GM21360 (cell line): Measurements from ENCODE around the gene CCDC191.
A peak's percentile ranks its signal among the peaks of the same experiment; 100 is the strongest.

ENCODE experiments used
- ATAC-seq: cut with Tn5 transposase; IDR thresholded peaks from one replicate; pipeline ENCODE4 v1.9.1; 2021; ENCODE audit warnings: mild to moderate bottlenecking, moderate library complexity; ENCODE audit not compliant: unreplicated experiment

CCDC191 gene

GRCh38 chr3:114060906-114061655 lies 4.8 kb upstream of the CCDC191 start:
- ATAC-seq: no peak

DNA sequence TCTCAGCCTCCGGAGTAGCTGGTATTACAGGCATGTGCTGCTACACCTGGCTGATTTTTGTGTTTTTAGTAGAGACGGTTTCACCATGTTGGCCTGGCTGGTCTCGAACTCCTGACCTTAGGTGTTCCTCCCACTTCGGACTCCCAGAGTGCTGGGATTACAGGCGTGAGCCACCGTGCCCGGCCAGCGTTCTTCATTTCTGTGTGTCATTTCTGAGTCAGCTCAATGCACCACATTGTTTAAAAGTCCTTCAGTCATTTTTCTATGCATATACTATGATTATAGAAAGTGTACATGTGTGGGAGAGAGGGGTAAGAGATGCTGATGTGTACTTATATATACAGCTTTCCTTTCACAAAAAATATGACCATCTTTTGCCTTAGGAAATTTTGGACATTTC lies 2.3 kb upstream of the CCDC191 start:
- no peak for ATAC-seq

DNA sequence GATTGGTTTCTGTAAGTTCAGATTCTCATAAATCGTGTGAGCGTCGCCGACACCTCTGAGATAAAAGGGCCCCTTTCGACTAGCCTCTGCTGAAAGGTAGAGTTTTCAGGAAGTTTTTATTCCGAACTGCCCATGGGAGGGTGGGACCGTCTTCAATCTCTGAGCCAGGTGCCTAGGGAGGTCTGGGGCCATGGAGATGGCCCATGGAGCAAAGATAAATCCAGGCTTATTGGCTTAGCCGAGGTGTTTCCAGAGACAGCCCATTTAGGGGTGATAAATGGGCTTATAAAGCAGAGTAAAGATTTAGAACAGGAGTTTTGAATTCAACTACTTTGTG lies 653 bp upstream of the CCDC191 start:
- ATAC-seq: peak; percentile 8

DNA sequence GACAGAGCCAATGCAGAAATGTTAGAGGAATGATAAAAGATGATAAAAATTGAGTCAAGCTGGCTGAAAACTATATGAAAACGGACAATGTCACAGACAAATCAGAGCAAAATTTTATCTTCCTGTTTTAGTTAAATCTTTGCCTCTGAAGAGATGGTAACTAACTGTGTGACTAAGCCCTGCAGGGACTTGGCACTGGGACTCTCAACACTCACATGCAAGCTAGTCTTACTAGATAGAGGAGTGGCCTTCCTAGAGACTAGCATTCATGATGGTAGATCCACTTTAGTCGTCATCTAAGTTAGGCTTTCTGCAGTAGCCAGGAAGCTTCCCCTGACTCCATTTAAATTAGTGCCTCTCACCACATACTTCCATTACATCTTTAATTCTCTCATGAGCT lies 4.1 kb downstream of the CCDC191 start:
- ATAC-seq: no peak

GRCh38 chr3:114043205-114043604 lies 13.1 kb downstream of the CCDC191 start:
- ATAC-seq: no peak

DNA sequence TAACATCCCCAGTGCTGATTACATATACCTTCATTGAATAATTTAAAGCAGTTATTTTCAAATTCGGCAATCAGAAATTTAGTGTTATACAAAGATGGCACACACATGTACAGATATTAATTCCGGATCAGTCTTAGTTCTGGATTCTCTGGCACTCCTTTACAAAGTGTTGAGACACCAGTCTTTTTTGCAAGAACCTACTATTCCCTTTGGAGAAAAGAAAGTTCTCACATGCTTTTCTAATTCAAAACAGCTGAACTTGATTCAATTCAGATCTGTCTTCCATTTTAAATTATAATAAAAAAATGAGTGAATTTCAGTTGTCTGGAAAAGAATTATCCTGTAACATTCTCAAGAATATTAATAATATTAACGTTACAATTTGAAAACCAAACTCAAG lies 20.4 kb downstream of the CCDC191 start:
- no peak for ATAC-seq

- ATAC-seq: no peak
These were observed 21.4 kb downstream of the CCDC191 start for GRCh38 chr3:114034787-114035545.

GRCh38 chr3:114034211-114034610 lies 22.1 kb downstream of the CCDC191 start:
- no peak for ATAC-seq

DNA sequence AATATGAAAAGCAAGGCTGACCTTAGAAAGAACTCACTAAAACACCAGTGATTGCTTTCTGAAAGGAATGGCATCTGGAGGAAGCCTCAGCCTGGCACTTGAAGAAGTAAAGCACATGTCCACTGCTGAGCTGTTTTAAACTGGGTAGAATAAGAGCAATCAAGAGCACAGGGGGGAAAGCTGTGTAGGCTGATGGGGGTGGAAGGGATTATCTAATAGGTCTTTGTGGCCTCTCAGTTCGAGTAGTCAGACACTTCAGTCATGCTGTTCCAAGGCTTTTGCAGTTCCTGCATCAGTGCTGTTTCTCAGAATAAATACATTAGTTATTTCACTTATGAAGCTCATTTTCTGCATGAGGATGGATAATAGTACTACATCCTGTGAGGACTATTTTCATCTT lies 22.6 kb downstream of the CCDC191 start:
- no peak for ATAC-seq

DNA sequence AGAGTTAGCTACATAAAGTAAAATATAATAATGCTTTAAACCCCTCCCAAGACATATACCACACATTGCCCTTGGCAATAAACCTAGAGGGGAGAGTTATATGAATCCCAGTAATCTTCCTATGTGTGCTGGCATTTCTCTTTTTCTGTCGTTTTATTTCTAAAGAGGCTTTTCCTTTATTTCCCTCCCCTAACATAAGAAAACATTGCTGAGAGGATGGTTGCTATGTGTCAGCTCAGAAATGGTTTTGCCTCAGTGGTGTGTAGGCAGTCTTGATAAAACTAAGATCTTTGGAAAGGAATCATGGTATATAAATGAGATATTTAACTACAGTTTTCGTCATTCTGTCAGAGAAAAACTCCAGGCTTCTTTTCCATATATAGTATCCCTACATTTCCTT lies 30.0 kb downstream of the CCDC191 start:
- no peak for ATAC-seq

DNA sequence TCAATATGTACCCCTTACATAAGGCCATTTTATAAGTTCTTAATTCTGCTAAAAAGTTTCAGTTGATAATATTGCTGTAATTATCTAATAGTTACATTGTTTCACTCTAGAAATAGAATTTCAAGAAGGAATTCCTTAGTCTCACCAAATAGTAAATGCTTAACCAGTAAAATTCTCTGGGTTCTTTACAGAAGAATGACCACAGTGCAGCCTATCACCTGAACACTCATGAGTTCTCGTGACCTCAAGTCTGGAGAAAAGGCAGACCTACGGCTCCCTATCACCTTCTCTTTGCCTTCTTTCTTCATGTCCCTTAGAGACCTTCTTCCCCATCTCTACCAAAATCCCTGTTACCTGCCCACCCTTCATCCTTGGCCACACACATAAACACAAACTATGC lies 30.9 kb downstream of the CCDC191 start:
- no peak for ATAC-seq

GRCh38 chr3:114022145-114022802 lies 34.1 kb downstream of the CCDC191 start:
- no peak for ATAC-seq

GRCh38 chr3:114020907-114021306 lies 35.4 kb downstream of the CCDC191 start:
- ATAC-seq: no peak

- no peak for ATAC-seq
These were observed 36.8 kb downstream of the CCDC191 start for GRCh38 chr3:114019486-114019885.

GRCh38 chr3:114014211-114014610 lies 42.1 kb downstream of the CCDC191 start:
- no peak for ATAC-seq

- no peak for ATAC-seq
These were observed 45.1 kb downstream of the CCDC191 start for GRCh38 chr3:114011059-114011797.

DNA sequence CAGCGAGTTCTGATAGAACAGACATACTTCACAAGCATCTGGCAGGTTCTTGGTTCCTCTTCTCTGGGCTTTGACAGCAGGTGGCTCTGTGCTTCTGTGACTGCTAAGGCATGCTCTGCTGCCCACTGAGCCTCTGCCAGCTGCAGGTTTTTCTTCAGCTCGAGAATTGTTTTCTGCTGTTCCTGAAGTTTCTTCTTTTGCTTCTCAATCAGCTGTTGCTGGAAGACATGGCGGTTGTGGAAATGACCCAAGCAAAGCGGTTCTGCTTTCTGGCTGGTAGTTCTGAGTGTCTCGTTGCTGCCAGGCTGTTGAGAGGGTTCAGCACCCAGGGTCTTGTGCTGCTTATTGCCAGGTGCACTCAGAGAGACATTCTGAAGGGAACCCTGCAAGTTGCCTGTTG lies 50.8 kb downstream of the CCDC191 start:
- ATAC-seq: peak; percentile 93

GRCh38 chr3:113985541-113985940 lies 70.8 kb downstream of the CCDC191 start:
- ATAC-seq: peak; percentile 62

DNA sequence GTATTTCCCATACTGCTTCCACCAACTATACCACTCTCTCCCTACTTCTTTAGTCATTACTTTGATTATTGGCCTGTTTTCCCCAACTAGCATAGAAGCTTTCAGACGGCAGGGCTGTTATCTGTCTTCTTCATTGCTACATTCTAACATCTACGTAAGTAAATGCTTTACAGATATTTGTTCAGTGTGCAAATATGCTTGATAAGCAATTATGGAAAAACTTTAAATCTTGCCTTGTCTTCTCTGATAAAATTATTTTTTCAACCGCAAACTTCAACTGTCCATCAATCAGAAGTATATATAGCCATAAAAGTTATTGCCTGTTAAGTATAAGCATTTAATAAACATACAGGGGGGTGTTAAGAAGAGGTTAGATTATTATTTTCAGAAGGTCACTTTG lies 72.8 kb downstream of the CCDC191 start:
- no peak for ATAC-seq

GRCh38 chr3:113981803-113982202 lies 74.5 kb downstream of the CCDC191 start:
- ATAC-seq: no peak

DNA sequence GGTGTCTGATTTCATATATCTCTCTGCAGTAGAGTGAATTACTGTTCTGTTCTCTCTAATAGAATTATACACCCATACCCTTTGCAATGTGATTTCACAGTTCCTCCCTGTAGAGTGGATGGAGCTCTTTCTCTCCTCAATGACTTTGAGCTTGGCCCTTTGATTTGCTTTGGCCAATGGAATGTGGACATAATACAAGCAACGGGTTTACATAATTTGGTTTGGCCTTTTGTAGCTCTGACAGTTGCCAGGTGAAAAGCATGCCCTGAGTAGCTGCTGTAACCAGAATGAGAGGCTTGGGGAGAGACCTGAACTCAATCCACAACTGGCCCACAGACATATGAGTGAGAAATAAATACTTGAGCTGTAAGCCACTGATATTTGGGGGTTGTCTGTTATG lies 76.4 kb downstream of the CCDC191 start:
- ATAC-seq: no peak
